ENCODE results near the gene BAX. TPM values are rescaled to one million over a fixed set of nuclear protein-coding genes. Genes with fewer than 3 reads are reported as not detected.

BAX gene
- polyA plus RNA-seq, 2 of the 4 experiments (the other 2 are of a cell fraction), result 134 to 299 TPM

- no peak for ATAC-seq
Observed at GRCh38 chr19:48914181-48914580, 40.5 kb upstream of the BAX start.

GRCh38 chr19:48915757-48916156, 38.9 kb upstream of the BAX start:
- WGBS (ENCODE audit: missing lambda C conversion rate), result 76% methylated on average over 8 of the region's 8 CpGs
- POLR2A ChIA-PET, result interaction anchor here (0.6 kb wide), 1 partner anchor 10 kb away, joined by 3 read pairs; no protein-coding TSS in a partner anchor
- no peaks in the 10 kb centered on the region for H3K9me3 ChIP-seq
- FAIRE-seq (no peak), DNase-seq (ENCODE audit: low read depth in 1 of 2, low spot score in 1 of 2) (no peak), ATAC-seq (no peak)
- no peak overlapping the region for H3K4me2 ChIP-seq
- CTCF ChIA-PET, result interaction anchor here (0.7 to 8.3 kb wide), 10 partner anchors 10 to 120 kb away, joined by 3 to 48 read pairs (median 6); partner anchors contain the start of genes NUCB1 and RUVBL2
- TF ChIP-seq POLR2AphosphoS2 (conservative IDR thresholded peaks at IDR 0.05; ENCODE audit: low read length) (no peak), POLR2A (IDR thresholded peaks at IDR 0.05; ENCODE audit: low read length) (no peak), HES2 (IDR thresholded peaks at IDR 0.05) (no peak), CEBPB (IDR thresholded peaks at IDR 0.05) (no peak), ELK1 (IDR thresholded peaks at IDR 0.05; ENCODE audit: low read depth, low read length) (no peak), FOSL2 (IDR thresholded peaks at IDR 0.05) (no peak), FOSL2 (CRISPR knock-in tag; IDR thresholded peaks at IDR 0.05) (no peak), MAZ (IDR thresholded peaks at IDR 0.05; ENCODE audit: borderline replicate concordance, low read depth, low read length) (no peak), NR3C1 (IDR thresholded peaks at IDR 0.05) (no peak), RFX5 (IDR thresholded peaks at IDR 0.05) (no peak), ZFP36 (IDR thresholded peaks at IDR 0.05; ENCODE audit: borderline replicate concordance, partially characterized antibody) (no peak), RNF2 (IDR thresholded peaks at IDR 0.05; ENCODE audit: borderline replicate concordance, low read depth) (no peak), REST (IDR thresholded peaks at IDR 0.05) (no peak), HDAC2 (IDR thresholded peaks at IDR 0.05) (no peak), JUN (IDR thresholded peaks at IDR 0.05) (no peak), SMC3 (IDR thresholded peaks at IDR 0.05) (no peak), NPAS2 (CRISPR knock-in tag; IDR thresholded peaks at IDR 0.05; ENCODE audit: borderline replicate concordance) (no peak), RAD21 (conservative IDR thresholded peaks at IDR 0.05 in 1 of 2, IDR thresholded peaks at IDR 0.05 in 1 of 2) (no peak), EHF (CRISPR knock-in tag; IDR thresholded peaks at IDR 0.05) (no peak), BCL3 (IDR thresholded peaks at IDR 0.05) (no peak), FOXS1 (CRISPR knock-in tag; IDR thresholded peaks at IDR 0.05) (no peak)
- no peak overlapping the region for H3K27ac ChIP-seq
- H3K4me1 ChIP-seq, result no peaks in the 10 kb centered on the region
- H3K4me3 ChIP-seq, result no peak overlapping the region

More at GRCh38 chr19:48914181-48914580, 40.5 kb upstream of the BAX start:
- Histone ChIP-seq H3K4me2 (no peak overlapping the region), H3K9me3 (no peaks in the 10 kb centered on the region), H3K4me3 (no peak overlapping the region), H3K27ac (no peak overlapping the region), H3K4me1 (no peaks in the 10 kb centered on the region)
- TF ChIP-seq E2F6 (IDR thresholded peaks at IDR 0.05; ENCODE audit: borderline replicate concordance, low read depth) (no peak), HOXA7 (CRISPR knock-in tag; IDR thresholded peaks at IDR 0.05) (no peak), ZFP36 (IDR thresholded peaks at IDR 0.05; ENCODE audit: borderline replicate concordance, partially characterized antibody) (no peak), GATA3 (IDR thresholded peaks at IDR 0.05; ENCODE audit: borderline replicate concordance) (no peak), ZSCAN20 (CRISPR knock-in tag; IDR thresholded peaks at IDR 0.05) (no peak), RCOR1 (IDR thresholded peaks at IDR 0.05; ENCODE audit: low read depth, low read length) (no peak), ZNF302 (CRISPR knock-in tag; IDR thresholded peaks at IDR 0.05) (no peak), MAZ (IDR thresholded peaks at IDR 0.05; ENCODE audit: borderline replicate concordance, low read depth, low read length) (no peak), RAD21 (conservative IDR thresholded peaks at IDR 0.05 in 1 of 2, IDR thresholded peaks at IDR 0.05 in 1 of 2) (no peak), FOXS1 (CRISPR knock-in tag; IDR thresholded peaks at IDR 0.05) (no peak), HOXB13 (CRISPR knock-in tag; IDR thresholded peaks at IDR 0.05; ENCODE audit: low read depth) (no peak), CHD2 (IDR thresholded peaks at IDR 0.05; ENCODE audit: low read length, partially characterized antibody) (no peak), JUN (IDR thresholded peaks at IDR 0.05) (no peak), NFE2L2 (conservative IDR thresholded peaks at IDR 0.05; ENCODE audit: low read length) (no peak), MAFK (IDR thresholded peaks at IDR 0.05; ENCODE audit: partially characterized antibody) (no peak), MYC (IDR thresholded peaks at IDR 0.05; ENCODE audit: borderline replicate concordance, low read length) (no peak), POLR2AphosphoS2 (conservative IDR thresholded peaks at IDR 0.05; ENCODE audit: low read length) (no peak), JUNB (IDR thresholded peaks at IDR 0.05) (no peak)
- CTCF ChIA-PET, result interaction anchor here (1.0 to 8.3 kb wide), 4 partner anchors 12 to 232 kb away, joined by 3 to 48 read pairs (median 6); partner anchors contain the start of gene NUCB1
- POLR2A ChIA-PET, result no interaction called here
- 83% methylated on average over 8 of the region's 8 CpGs for WGBS (ENCODE audit: missing lambda C conversion rate)
- DNase-seq (ENCODE audit: low read depth in 1 of 2, low spot score in 1 of 2), result no peak
- no peak for FAIRE-seq
